ENCODE measurements around the gene NIPBL. TPM values are rescaled to one million over a fixed set of nuclear protein-coding genes. Genes with fewer than 3 reads are reported as not detected.

Gene NIPBL
- total RNA-seq, 1 experiment from 2014 or later: 48.3 TPM

DNA sequence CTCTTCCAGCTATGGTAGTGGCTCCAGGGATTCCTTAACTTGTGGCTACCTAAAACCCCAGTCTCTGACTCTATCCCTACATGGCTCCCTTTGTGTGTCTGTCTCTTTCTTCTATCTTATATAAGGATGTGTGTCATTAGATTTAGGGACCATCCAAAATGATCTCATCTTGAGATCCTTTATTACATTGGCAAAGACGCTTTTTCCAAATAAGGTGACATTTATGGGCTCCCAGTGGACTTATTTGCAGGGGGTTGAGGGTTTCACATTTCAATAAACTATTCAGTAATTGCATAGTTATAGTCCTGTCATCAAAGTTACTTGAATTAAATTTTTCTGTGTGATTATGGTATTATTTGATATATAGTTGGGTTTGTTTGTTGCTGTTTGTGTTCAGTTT is 59.2 kb downstream of the NIPBL start:
- no peaks in the 10 kb centered on the region for H3K9me3 Mint-ChIP-seq
- ATAC-seq (no peak), DNase-seq (ENCODE audit: low spot score) (no peak)
- no peak overlapping the region for H3K4me3 Mint-ChIP-seq
- peaks cover 25% of the 10 kb centered on the region for H3K4me1 Mint-ChIP-seq
- no peaks in the 10 kb centered on the region for H3K36me3 Mint-ChIP-seq
- CTCF ChIA-PET: interaction anchor here (0.9 kb wide), 1 partner anchor 206 kb away, joined by 3 read pairs; no protein-coding TSS in a partner anchor
- no peak overlapping the region for H3K27ac Mint-ChIP-seq
- POLR2A ChIA-PET: no interaction called here
- no peaks in the 10 kb centered on the region for H3K27me3 Mint-ChIP-seq (ENCODE audit: low read depth)
- TF ChIP-seq, protein P1, sequence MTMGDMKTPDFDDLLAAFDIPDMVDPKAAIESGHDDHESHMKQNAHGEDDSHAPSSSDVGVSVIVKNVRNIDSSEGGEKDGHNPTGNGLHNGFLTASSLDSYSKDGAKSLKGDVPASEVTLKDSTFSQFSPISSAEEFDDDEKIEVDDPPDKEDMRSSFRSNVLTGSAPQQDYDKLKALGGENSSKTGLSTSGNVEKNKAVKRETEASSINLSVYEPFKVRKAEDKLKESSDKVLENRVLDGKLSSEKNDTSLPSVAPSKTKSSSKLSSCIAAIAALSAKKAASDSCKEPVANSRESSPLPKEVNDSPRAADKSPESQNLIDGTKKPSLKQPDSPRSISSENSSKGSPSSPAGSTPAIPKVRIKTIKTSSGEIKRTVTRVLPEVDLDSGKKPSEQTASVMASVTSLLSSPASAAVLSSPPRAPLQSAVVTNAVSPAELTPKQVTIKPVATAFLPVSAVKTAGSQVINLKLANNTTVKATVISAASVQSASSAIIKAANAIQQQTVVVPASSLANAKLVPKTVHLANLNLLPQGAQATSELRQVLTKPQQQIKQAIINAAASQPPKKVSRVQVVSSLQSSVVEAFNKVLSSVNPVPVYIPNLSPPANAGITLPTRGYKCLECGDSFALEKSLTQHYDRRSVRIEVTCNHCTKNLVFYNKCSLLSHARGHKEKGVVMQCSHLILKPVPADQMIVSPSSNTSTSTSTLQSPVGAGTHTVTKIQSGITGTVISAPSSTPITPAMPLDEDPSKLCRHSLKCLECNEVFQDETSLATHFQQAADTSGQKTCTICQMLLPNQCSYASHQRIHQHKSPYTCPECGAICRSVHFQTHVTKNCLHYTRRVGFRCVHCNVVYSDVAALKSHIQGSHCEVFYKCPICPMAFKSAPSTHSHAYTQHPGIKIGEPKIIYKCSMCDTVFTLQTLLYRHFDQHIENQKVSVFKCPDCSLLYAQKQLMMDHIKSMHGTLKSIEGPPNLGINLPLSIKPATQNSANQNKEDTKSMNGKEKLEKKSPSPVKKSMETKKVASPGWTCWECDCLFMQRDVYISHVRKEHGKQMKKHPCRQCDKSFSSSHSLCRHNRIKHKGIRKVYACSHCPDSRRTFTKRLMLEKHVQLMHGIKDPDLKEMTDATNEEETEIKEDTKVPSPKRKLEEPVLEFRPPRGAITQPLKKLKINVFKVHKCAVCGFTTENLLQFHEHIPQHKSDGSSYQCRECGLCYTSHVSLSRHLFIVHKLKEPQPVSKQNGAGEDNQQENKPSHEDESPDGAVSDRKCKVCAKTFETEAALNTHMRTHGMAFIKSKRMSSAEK (CRISPR knock-in tag; IDR thresholded peaks at IDR 0.05; ENCODE audit: borderline replicate concordance): no peak
- no peak for TF ChIP-seq ZNF317 (CRISPR knock-in tag; IDR thresholded peaks at IDR 0.05; ENCODE audit: borderline replicate concordance, low read depth)
- no peak for TF ChIP-seq TEAD1 (CRISPR knock-in tag; IDR thresholded peaks at IDR 0.05)
- no peak for TF ChIP-seq TEAD4 (CRISPR knock-in tag; IDR thresholded peaks at IDR 0.05)
- TF ChIP-seq ELF4 (CRISPR knock-in tag; IDR thresholded peaks at IDR 0.05; ENCODE audit: low read depth): no peak
- no peak for TF ChIP-seq ZNF423 (CRISPR knock-in tag; IDR thresholded peaks at IDR 0.05)

DNA sequence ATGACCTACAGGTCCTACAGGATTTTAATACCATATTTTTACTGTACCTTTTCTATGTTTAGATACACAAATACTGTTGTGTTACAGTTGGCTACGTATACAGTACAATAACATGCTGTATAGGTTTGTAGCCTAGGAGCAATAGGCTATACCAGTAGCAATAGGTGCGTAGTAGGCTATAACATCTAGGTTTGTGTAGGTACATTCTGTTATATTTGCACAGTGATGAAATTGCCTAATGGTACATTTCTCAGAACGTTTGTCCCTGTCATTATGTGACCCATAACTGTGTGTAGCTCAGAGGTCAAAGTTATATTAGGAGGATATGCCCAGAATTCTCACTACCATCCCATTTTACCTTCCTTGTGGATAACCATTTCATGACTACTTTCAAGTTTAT is 59.7 kb downstream of the NIPBL start:
- Mint-ChIP-seq H3K9me3 (no peaks in the 10 kb centered on the region), H3K4me3 (no peak overlapping the region), H3K27ac (no peak overlapping the region), H3K36me3 (no peaks in the 10 kb centered on the region), H3K27me3 (ENCODE audit: low read depth) (no peaks in the 10 kb centered on the region), H3K4me1 (peaks cover 25% of the 10 kb centered on the region)
- POLR2A ChIA-PET: no interaction called here
- DNase-seq (ENCODE audit: low spot score) (no peak), ATAC-seq (no peak)
- CTCF ChIA-PET: interaction anchor here (0.9 kb wide), 1 partner anchor 206 kb away, joined by 3 read pairs; no protein-coding TSS in a partner anchor
- TF ChIP-seq ZNF317 (CRISPR knock-in tag; IDR thresholded peaks at IDR 0.05; ENCODE audit: borderline replicate concordance, low read depth) (no peak), NR3C1 (CRISPR knock-in tag; conservative IDR thresholded peaks at IDR 0.05; ENCODE audit: low read depth) (no peak), ZNF121 (CRISPR knock-in tag; IDR thresholded peaks at IDR 0.05) (no peak), SP1 (CRISPR knock-in tag; conservative IDR thresholded peaks at IDR 0.05) (no peak), RELA (CRISPR knock-in tag; IDR thresholded peaks at IDR 0.05; ENCODE audit: borderline replicate concordance) (no peak), ZNF219 (CRISPR knock-in tag; IDR thresholded peaks at IDR 0.05; ENCODE audit: borderline replicate concordance) (no peak), TEAD4 (CRISPR knock-in tag; IDR thresholded peaks at IDR 0.05) (no peak), RORB (CRISPR knock-in tag; IDR thresholded peaks at IDR 0.05) (no peak), TEAD1 (CRISPR knock-in tag; IDR thresholded peaks at IDR 0.05) (no peak), NR1H2 (CRISPR knock-in tag; IDR thresholded peaks at IDR 0.05) (no peak), KAT7 (CRISPR knock-in tag; IDR thresholded peaks at IDR 0.05; ENCODE audit: borderline replicate concordance) (no peak), HMGA2 (CRISPR knock-in tag; IDR thresholded peaks at IDR 0.05) (no peak)
- TF ChIP-seq, protein P2, sequence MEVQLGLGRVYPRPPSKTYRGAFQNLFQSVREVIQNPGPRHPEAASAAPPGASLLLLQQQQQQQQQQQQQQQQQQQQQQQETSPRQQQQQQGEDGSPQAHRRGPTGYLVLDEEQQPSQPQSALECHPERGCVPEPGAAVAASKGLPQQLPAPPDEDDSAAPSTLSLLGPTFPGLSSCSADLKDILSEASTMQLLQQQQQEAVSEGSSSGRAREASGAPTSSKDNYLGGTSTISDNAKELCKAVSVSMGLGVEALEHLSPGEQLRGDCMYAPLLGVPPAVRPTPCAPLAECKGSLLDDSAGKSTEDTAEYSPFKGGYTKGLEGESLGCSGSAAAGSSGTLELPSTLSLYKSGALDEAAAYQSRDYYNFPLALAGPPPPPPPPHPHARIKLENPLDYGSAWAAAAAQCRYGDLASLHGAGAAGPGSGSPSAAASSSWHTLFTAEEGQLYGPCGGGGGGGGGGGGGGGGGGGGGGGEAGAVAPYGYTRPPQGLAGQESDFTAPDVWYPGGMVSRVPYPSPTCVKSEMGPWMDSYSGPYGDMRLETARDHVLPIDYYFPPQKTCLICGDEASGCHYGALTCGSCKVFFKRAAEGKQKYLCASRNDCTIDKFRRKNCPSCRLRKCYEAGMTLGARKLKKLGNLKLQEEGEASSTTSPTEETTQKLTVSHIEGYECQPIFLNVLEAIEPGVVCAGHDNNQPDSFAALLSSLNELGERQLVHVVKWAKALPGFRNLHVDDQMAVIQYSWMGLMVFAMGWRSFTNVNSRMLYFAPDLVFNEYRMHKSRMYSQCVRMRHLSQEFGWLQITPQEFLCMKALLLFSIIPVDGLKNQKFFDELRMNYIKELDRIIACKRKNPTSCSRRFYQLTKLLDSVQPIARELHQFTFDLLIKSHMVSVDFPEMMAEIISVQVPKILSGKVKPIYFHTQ (CRISPR knock-in tag; IDR thresholded peaks at IDR 0.05): no peak
- TF ChIP-seq, protein P3, sequence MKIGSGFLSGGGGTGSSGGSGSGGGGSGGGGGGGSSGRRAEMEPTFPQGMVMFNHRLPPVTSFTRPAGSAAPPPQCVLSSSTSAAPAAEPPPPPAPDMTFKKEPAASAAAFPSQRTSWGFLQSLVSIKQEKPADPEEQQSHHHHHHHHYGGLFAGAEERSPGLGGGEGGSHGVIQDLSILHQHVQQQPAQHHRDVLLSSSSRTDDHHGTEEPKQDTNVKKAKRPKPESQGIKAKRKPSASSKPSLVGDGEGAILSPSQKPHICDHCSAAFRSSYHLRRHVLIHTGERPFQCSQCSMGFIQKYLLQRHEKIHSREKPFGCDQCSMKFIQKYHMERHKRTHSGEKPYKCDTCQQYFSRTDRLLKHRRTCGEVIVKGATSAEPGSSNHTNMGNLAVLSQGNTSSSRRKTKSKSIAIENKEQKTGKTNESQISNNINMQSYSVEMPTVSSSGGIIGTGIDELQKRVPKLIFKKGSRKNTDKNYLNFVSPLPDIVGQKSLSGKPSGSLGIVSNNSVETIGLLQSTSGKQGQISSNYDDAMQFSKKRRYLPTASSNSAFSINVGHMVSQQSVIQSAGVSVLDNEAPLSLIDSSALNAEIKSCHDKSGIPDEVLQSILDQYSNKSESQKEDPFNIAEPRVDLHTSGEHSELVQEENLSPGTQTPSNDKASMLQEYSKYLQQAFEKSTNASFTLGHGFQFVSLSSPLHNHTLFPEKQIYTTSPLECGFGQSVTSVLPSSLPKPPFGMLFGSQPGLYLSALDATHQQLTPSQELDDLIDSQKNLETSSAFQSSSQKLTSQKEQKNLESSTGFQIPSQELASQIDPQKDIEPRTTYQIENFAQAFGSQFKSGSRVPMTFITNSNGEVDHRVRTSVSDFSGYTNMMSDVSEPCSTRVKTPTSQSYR (CRISPR knock-in tag; IDR thresholded peaks at IDR 0.05): no peak
- TF ChIP-seq, protein P4, sequence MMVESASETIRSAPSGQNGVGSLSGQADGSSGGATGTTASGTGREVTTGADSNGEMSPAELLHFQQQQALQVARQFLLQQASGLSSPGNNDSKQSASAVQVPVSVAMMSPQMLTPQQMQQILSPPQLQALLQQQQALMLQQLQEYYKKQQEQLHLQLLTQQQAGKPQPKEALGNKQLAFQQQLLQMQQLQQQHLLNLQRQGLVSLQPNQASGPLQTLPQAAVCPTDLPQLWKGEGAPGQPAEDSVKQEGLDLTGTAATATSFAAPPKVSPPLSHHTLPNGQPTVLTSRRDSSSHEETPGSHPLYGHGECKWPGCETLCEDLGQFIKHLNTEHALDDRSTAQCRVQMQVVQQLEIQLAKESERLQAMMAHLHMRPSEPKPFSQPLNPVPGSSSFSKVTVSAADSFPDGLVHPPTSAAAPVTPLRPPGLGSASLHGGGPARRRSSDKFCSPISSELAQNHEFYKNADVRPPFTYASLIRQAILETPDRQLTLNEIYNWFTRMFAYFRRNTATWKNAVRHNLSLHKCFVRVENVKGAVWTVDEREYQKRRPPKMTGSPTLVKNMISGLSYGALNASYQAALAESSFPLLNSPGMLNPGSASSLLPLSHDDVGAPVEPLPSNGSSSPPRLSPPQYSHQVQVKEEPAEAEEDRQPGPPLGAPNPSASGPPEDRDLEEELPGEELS (CRISPR knock-in tag; IDR thresholded peaks at IDR 0.05): no peak
- TF ChIP-seq, protein P5, sequence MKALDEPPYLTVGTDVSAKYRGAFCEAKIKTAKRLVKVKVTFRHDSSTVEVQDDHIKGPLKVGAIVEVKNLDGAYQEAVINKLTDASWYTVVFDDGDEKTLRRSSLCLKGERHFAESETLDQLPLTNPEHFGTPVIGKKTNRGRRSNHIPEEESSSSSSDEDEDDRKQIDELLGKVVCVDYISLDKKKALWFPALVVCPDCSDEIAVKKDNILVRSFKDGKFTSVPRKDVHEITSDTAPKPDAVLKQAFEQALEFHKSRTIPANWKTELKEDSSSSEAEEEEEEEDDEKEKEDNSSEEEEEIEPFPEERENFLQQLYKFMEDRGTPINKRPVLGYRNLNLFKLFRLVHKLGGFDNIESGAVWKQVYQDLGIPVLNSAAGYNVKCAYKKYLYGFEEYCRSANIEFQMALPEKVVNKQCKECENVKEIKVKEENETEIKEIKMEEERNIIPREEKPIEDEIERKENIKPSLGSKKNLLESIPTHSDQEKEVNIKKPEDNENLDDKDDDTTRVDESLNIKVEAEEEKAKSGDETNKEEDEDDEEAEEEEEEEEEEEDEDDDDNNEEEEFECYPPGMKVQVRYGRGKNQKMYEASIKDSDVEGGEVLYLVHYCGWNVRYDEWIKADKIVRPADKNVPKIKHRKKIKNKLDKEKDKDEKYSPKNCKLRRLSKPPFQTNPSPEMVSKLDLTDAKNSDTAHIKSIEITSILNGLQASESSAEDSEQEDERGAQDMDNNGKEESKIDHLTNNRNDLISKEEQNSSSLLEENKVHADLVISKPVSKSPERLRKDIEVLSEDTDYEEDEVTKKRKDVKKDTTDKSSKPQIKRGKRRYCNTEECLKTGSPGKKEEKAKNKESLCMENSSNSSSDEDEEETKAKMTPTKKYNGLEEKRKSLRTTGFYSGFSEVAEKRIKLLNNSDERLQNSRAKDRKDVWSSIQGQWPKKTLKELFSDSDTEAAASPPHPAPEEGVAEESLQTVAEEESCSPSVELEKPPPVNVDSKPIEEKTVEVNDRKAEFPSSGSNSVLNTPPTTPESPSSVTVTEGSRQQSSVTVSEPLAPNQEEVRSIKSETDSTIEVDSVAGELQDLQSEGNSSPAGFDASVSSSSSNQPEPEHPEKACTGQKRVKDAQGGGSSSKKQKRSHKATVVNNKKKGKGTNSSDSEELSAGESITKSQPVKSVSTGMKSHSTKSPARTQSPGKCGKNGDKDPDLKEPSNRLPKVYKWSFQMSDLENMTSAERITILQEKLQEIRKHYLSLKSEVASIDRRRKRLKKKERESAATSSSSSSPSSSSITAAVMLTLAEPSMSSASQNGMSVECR (CRISPR knock-in tag; IDR thresholded peaks at IDR 0.05; ENCODE audit: borderline replicate concordance): no peak

Data from WTC11 (cell line).